DMS114 treated with DMSO at 0.1 percent for 48 hours (cell line): ENCODE measurements around the gene LSMEM2.

Source experiments
- DNase-seq: peaks from one replicate; lab custom pipeline; 2025; ENCODE audit not compliant: unreplicated experiment; lab: John Stamatoyannopoulos, UW

The LSMEM2 gene

GRCh38 chr3:50320853-50321335 lies 42.0 kb downstream of the LSMEM2 start:
- DNase-seq = no peak

GRCh38 chr3:50321336-50322114 lies 42.6 kb downstream of the LSMEM2 start:
- peak; percentile 78 for DNase-seq

- no peak for DNase-seq
Observed at GRCh38 chr3:50322115-50322385, 43.2 kb downstream of the LSMEM2 start.

GRCh38 chr3:50322386-50323091 lies 43.7 kb downstream of the LSMEM2 start, which contains the start of gene HYAL2:
Gene HYAL2 (minus strand): TSS chr3:50322745. CDS start chr3:50320489, 2,256 bp downstream.
- no peak for DNase-seq

- DNase-seq = no peak
Observed at GRCh38 chr3:50323092-50323600, 44.3 kb downstream of the LSMEM2 start.

GRCh38 chr3:50323614-50324199 lies 44.8 kb downstream of the LSMEM2 start:
- DNase-seq = no peak

- DNase-seq = peak; percentile 30
Observed at GRCh38 chr3:50324351-50325112, 45.6 kb downstream of the LSMEM2 start.

GRCh38 chr3:50325113-50325480 lies 46.2 kb downstream of the LSMEM2 start:
- no peak for DNase-seq

- DNase-seq = no peak
Observed at GRCh38 chr3:50325497-50326181, 46.8 kb downstream of the LSMEM2 start.

GRCh38 chr3:50326182-50326541 lies 47.3 kb downstream of the LSMEM2 start:
- no peak for DNase-seq

GRCh38 chr3:50327129-50327528 lies 48.2 kb downstream of the LSMEM2 start:
- no peak for DNase-seq

GRCh38 chr3:50327943-50328691 lies 49.2 kb downstream of the LSMEM2 start, which contains the start of gene TUSC2:
Gene TUSC2 (minus strand): TSS chr3:50328223. CDS start chr3:50328099, 124 bp downstream.
- peak; percentile 77 for DNase-seq

- DNase-seq = no peak
Observed at GRCh38 chr3:50330330-50330729, 51.4 kb downstream of the LSMEM2 start.

- DNase-seq = no peak
Observed at GRCh38 chr3:50331364-50331907, 52.5 kb downstream of the LSMEM2 start.

- no peak for DNase-seq
Observed at GRCh38 chr3:50333744-50334328, 54.9 kb downstream of the LSMEM2 start.

- no peak for DNase-seq
Observed at GRCh38 chr3:50334339-50335075, 55.6 kb downstream of the LSMEM2 start.

- no peak for DNase-seq
Observed at GRCh38 chr3:50336452-50337174, 57.7 kb downstream of the LSMEM2 start.
